ENCODE results near the gene PSMB5.
A peak's percentile ranks its signal among the peaks of the same experiment; 100 is the strongest.

Gene PSMB5

GRCh38 chr14:23043145-23043544 is 8.4 kb upstream of the PSMB5 start:
- TF ChIP-seq CTCF (IDR thresholded peaks at IDR 0.05; ENCODE audit: insufficient read depth, low read length, missing control alignments) = no peak
- CTCF ChIA-PET = interaction anchor here (1.3 to 31.7 kb wide), 5 partner anchors 11 to 66 kb away, joined by 3 to 1423 read pairs (median 24); partner anchors contain the start of genes AJUBA and CDH24
- H3K4me3 ChIP-seq (ENCODE audit: low read depth, low read length) = no peak overlapping the region
- POLR2A ChIA-PET = no interaction called here
- no peak for DNase-seq (ENCODE audit: low read depth, low spot score)

GRCh38 chr14:23042162-23042965 is 7.7 kb upstream of the PSMB5 start, which contains the start of gene PSMB11:
Gene PSMB11 (plus strand): TSS chr14:23042212. CDS start chr14:23042226, 14 bp downstream.
- ChIA-PET POLR2A (no interaction called here), CTCF (interaction anchor here (1.0 to 31.7 kb wide), 6 partner anchors 12 to 56 kb away, joined by 4 to 1423 read pairs (median 14); partner anchors contain the start of genes AJUBA and CDH24)
- no peak within 1 kb of the TSS for H3K4me3 ChIP-seq (ENCODE audit: low read depth, low read length)
- DNase-seq (ENCODE audit: low read depth, low spot score) = no peak
- no peak for TF ChIP-seq CTCF (IDR thresholded peaks at IDR 0.05; ENCODE audit: insufficient read depth, low read length, missing control alignments)

GRCh38 chr14:23041729-23042128 is 7.0 kb upstream of the PSMB5 start:
- H3K4me3 ChIP-seq (ENCODE audit: low read depth, low read length) = no peak overlapping the region
- ChIA-PET CTCF (interaction anchor here (1.0 to 31.7 kb wide), 5 partner anchors 13 to 55 kb away, joined by 4 to 1423 read pairs (median 24); partner anchors contain the start of genes AJUBA and CDH24), POLR2A (no interaction called here)
- no peak for TF ChIP-seq CTCF (IDR thresholded peaks at IDR 0.05; ENCODE audit: insufficient read depth, low read length, missing control alignments)
- no peak for DNase-seq (ENCODE audit: low read depth, low spot score)

- no peak for DNase-seq (ENCODE audit: low read depth, low spot score)
These were observed 5.4 kb upstream of the PSMB5 start for GRCh38 chr14:23040100-23040499.

GRCh38 chr14:23035303-23036144 is 824 bp upstream of the PSMB5 start:
- POLR2A ChIA-PET = interaction anchor here (1.0 kb wide), 1 partner anchor 28 kb away, joined by 3 read pairs; no protein-coding TSS in a partner anchor
- no peak for TF ChIP-seq CTCF (IDR thresholded peaks at IDR 0.05; ENCODE audit: insufficient read depth, low read length, missing control alignments)
- peak overlapping the region; percentile 92 for H3K4me3 ChIP-seq (ENCODE audit: low read depth, low read length)
- DNase-seq (ENCODE audit: low read depth, low spot score) = no peak
- CTCF ChIA-PET = interaction anchor here (0.6 to 1.5 kb wide), 2 partner anchors 20 to 52 kb away, joined by 3 to 5 read pairs; no protein-coding TSS in a partner anchor

More at GRCh38 chr14:23040100-23040499, 5.4 kb upstream of the PSMB5 start:
- ChIA-PET POLR2A (no interaction called here), CTCF (interaction anchor here (0.7 to 31.7 kb wide), 5 partner anchors 16 to 54 kb away, joined by 3 to 1423 read pairs (median 3); partner anchors contain the start of gene AJUBA)
- TF ChIP-seq CTCF (IDR thresholded peaks at IDR 0.05; ENCODE audit: insufficient read depth, low read length, missing control alignments) = no peak
- H3K4me3 ChIP-seq (ENCODE audit: low read depth, low read length) = no peak overlapping the region

Data from AG04449 (cell line).